A673 (cell line): ENCODE results near the gene PLXND1.

Experiments
- EZH2 ChIP-seq: fragments of 200-600 bp; sonication (generic); IDR thresholded peaks from 2 replicates; pipeline ENCODE4 v1.6.1; 2017; ENCODE audit warnings: borderline replicate concordance, low read depth, mild to moderate bottlenecking, mixed read lengths, antibody characterized with exemption, low read length; ENCODE audit not compliant: poor library complexity, severe bottlenecking
- TF ChIP-seq, protein P1 (sequence below): fragments of 300-800, 200-600 bp; sonication (generic); conservative IDR thresholded peaks from 2 replicates; pipeline ENCODE4 v1.5.1; 2017; ENCODE audit warnings: low read depth, mild to moderate bottlenecking, antibody characterized with exemption, low read length, moderate library complexity, mixed read lengths

DNA sequence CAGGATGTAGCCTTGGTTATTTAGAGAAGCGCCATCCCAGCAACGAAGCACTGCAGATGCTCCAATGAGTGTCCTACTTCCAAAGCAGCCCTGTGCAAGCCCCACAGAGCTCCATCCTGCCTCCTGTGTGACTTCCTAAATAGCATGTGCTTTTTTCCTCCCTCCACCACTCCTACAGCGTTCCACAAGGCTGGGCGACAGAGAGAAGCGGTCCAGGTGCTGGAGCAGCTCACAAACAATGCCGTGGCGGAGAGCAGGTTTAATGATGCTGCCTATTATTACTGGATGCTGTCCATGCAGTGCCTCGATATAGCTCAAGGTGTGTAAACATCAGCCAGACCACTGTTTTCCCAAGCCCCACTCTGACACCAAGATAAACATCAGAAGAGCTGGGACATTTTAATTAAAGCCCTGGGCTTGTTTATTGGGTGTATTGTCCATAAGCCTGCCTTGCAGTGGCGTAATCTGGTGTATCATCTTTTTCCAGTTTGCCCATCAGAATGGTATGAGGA, 100.2 kb downstream of the PLXND1 start:
- TF ChIP-seq EZH2: no peak
- TF ChIP-seq, protein P1, sequence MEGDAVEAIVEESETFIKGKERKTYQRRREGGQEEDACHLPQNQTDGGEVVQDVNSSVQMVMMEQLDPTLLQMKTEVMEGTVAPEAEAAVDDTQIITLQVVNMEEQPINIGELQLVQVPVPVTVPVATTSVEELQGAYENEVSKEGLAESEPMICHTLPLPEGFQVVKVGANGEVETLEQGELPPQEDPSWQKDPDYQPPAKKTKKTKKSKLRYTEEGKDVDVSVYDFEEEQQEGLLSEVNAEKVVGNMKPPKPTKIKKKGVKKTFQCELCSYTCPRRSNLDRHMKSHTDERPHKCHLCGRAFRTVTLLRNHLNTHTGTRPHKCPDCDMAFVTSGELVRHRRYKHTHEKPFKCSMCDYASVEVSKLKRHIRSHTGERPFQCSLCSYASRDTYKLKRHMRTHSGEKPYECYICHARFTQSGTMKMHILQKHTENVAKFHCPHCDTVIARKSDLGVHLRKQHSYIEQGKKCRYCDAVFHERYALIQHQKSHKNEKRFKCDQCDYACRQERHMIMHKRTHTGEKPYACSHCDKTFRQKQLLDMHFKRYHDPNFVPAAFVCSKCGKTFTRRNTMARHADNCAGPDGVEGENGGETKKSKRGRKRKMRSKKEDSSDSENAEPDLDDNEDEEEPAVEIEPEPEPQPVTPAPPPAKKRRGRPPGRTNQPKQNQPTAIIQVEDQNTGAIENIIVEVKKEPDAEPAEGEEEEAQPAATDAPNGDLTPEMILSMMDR: no peak
